Activated CD8-positive, alpha-beta memory T cell treated with anti-CD3 and anti-CD28 coated beads, Interleukin-2, amount 50 U/mL, for 1 hour (primary cell): Measurements from ENCODE around the gene ATP5MG.
A peak's percentile ranks its signal among the peaks of the same experiment; 100 is the strongest.
"Not testable (repeated sequence)": the region's sequence is repeated elsewhere in the genome, so short reads cannot be mapped to it uniquely, and the experiment has no call there.

ENCODE experiments used
- DNase-seq: peaks from one replicate; pipeline ENCODE4 v3.0.0-alpha.2; 2020; ENCODE audit errors: extremely low read depth

ATP5MG gene

DNA sequence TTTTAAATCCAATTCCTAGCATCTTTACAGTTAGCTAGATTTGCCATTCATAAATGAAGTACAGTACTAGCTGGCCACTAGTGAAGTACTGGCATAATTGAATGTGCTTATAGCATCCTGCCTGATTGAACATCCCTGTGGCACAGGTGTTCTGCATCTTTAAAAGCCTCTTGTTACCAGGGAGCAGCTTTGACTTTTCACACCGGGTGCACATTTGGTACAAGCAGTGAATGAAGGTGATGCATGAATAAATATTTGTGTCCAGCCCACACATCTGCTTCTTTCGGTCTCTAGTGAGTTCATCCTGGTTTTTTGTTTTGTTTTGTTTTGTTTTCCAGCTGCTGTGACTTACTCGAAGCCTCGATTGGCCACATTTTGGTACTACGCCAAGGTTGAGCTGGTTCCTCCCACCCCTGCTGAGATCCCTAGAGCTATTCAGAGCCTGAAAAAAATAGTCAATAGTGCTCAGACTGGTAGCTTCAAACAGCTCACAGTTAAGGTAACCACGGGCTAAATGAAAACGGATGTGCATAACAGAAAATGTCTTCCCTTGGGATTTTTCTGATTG is 5.3 kb downstream of the ATP5MG start:
- DNase-seq, result no peak

DNA sequence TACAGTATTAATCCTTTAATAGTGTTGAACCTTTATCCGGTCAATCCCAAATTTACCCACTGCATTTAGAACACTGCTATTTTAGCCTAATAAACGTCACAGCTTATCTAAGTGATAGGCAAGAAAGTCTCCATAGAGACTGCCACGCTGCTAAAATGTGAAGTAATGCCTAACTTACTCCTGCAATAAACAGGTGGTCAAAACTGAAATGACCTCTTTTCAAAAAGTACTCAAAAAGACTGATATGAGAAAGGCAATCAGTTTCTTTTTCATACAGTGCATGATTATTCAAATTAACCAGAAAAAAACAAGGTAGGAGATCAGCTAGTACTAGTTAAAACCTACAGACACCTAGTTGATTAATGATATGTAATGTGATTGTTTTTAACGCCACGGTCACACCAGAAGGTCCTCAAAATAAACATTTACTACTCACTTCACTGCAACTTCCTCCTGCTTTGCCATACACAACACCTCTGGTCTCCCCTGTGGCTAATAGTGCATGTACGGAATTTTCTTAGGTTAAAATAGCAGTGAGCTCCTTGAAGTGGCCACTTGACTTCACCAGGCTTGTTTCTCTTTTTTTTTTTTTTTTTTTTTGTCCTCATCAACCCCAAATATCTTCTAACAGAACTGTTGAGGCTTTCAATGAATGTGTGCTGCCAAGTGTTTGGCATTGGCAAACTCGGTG is 8.8 kb downstream of the ATP5MG start:
- DNase-seq, result no peak

GRCh38 chr11:118411530-118411929 is 10.1 kb downstream of the ATP5MG start:
- no peak for DNase-seq

DNA sequence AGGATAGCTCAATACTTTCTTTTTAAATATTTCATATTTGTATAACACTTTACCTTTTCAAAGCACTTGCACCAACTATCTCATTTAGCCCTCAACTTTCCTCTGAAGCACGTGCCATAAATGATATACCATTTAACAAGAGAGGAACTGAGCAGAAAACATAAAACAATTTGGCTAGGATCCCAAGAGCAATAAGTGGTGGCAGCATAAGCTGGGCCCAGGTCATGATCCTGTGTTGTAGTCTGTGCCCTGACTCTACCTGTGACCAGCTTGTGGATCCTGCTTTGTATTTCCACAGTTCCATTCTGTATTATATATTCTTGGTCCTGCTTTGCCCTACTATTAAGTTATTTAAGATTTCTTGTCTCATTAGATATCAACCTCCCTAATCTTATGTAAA is 11.5 kb downstream of the ATP5MG start:
- no peak for DNase-seq

GRCh38 chr11:118415062-118415738 is 13.8 kb downstream of the ATP5MG start:
- DNase-seq, result no peak

- DNase-seq, result no peak
Observed at GRCh38 chr11:118415739-118416068, 14.3 kb downstream of the ATP5MG start.

- DNase-seq, result not testable (repeated sequence)
Observed at GRCh38 chr11:118416900-118417299, 15.5 kb downstream of the ATP5MG start.

- DNase-seq, result no peak
Observed at GRCh38 chr11:118417801-118418200, 16.4 kb downstream of the ATP5MG start.

- no peak for DNase-seq
Observed at GRCh38 chr11:118418766-118419165, 17.4 kb downstream of the ATP5MG start.

DNA sequence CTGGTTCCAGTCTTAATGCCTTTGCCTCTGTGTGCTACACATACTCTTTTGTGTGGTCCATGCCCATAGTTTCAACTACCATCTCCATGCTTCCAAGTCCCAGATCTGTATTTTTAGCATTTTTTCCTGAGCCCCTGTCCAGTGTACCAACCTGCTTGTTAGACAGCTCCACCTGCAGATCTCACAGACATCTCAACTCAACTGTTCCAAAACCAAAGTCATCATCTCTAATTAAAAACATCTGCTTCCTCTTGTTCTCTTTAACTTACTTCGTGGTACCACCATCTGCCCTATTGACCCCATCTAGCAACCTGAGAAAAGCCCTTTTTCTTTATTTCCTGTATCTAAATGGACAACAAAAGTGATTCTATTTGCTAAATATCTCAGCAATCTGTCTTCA is 26.3 kb downstream of the ATP5MG start:
- no peak for DNase-seq

- DNase-seq, result no peak
Observed at GRCh38 chr11:118430956-118431355, 29.6 kb downstream of the ATP5MG start.

DNA sequence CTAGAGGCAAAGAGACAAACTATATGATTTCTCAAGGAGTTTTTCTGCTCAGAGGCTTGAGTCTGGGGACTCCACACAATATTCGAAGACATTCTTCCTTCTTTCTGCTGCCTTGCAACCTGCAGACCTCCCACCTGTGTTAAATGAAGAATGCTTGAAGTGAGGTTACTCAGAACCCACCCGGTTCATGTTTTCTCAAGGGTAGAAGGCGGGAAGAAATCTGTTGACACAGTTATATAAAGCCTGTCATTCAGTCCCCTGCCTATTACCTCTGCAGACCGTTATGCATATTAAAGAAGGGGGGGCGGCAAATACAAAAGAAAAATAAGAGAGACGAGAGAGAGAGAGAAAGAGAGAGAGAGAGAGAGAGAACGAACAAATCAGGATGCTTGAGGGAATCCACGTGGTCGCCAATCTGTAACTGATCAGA is 32.7 kb downstream of the ATP5MG start:
- DNase-seq, result no peak

- DNase-seq, result no peak
Observed at GRCh38 chr11:118434553-118435289, 33.3 kb downstream of the ATP5MG start.

GRCh38 chr11:118435290-118435892 is 34.0 kb downstream of the ATP5MG start:
- DNase-seq, result peak; percentile 16

DNA sequence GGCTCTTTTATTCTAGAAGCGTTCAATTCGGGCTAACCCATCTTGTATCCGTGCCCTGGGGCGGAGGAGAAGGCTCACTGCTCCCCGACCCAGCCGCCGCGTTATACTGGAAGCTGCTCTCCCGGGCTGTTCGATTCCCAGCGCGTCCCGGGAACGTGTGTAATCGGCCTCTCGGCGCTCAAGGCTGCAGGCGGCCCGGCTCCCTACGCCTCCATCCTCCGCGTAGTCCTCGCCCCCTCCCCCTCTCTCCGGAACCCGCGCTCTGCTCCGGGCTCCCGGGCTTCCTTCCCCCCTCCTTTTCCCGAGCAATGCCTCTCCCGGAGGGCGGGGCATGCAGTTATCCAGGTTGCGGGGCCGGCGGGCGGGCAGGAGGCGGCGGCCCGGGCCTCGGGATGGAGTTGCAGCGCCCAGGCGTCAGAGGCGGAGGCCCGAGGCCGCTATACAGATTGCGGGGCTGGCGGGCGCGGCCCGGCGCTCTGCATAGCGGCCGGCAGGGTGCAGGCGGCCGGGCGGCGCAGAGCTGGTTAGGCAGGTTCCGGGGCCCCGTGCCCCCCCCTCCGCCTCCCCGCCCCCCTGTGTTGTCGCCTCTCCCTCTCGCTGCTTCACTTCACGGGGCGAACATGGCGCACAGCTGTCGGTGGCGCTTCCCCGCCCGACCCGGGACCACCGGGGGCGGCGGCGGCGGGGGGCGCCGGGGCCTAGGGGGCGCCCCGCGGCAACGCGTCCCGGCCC is 34.7 kb downstream of the ATP5MG start, which contains the start of gene KMT2A:
KMT2A (plus strand) TSS at position 600 of the 732 bp plus-strand sequence; CDS start at position 621, 21 bp downstream.
- peak; percentile 82 for DNase-seq

- DNase-seq, result peak; percentile 22
Observed at GRCh38 chr11:118436639-118437207, 35.3 kb downstream of the ATP5MG start.

DNA sequence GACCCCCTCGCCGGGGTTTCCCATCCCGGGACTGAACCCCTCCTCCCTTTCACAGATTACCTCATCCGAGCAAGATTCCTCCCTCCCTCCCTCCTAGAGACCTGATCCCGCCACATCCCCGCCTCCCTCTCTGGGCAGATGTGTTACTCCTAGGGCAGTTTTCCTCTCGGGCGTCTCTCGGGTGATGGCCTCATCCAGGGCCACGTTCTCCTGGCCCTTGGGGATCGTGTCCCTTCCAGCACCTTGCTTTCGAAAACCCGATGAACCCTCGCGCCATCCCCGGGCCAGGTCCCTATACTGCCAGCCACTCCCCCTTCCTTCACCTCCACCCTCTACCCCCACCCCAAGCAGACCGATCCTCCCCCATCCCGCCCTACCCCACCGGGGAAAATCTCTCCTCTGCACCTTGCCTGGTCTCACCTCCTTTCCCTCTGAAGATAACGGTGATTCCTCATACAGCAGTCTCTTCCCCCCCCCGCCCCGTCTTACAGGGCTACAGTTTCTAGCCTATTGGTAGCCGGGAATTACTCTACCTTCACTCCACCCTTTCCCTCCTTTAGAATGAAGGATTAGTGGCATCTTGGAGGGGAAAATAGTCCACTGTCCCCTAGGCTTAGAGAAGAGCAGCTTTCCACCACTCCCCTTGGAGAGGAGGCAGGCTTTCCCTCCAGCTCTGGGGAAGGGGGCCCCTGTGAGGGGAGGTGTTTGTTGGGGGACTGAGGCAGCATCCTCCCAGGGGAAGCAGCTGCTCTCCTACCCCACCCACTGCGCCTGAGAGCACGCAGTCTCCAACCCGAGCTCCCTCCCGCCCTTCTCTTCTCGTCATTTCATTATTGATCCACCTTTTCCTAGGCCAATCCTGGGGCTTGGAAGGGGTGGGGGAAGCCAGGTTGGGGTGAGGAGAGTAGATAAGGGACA is 36.1 kb downstream of the ATP5MG start:
- DNase-seq, result no peak

GRCh38 chr11:118438314-118438931 is 37.0 kb downstream of the ATP5MG start:
- DNase-seq, result no peak

DNA sequence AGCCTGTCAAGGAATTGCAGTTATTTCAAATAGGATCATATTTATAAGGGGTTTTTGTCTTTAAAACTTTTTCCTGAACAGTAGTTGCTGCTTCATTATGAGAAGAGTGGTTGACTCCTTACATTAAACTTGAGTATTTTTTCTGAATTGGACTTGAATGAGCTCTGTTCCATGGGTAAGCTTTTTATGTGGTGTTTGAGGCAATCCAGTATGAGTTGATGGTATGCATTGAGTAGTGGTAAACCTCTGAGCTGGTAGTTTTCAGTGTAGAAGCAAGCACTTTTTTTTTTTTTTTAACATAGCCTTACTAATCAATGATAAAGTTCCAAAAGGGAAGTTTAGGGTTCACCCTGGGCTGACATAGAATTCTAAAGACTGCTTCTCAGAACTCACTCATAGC is 38.2 kb downstream of the ATP5MG start:
- no peak for DNase-seq
